Panc1 (cell line): Measurements from ENCODE around the gene ZDBF2. TPM values are rescaled to one million over a fixed set of nuclear protein-coding genes. Genes with fewer than 3 reads are reported as not detected.

Experiments used
- ATAC-seq: fragments of 200-7000 bp; cut with Tn5 transposase; 2 replicates; pipeline ENCODE4 v1.9.1; 2020; ENCODE audit warnings: mild to moderate bottlenecking, moderate library complexity
- Bru-seq: library from RNA; stranded (reverse); fragments of 400-500 nt; gene quantifications from one replicate; lab custom pipeline; 2021; lab: Mats Ljungman, UMichigan
- BruChase-seq, 2 experiments: library from RNA; stranded (reverse); fragments of 400-500 nt; gene quantifications; one replicate each; lab custom pipeline; 2021; lab: Mats Ljungman, UMichigan
- BruUV-seq: library from RNA; stranded (reverse); fragments of 400-500 nt; replicated peaks from 2 replicates; lab custom pipeline; 2021; lab: Mats Ljungman, UMichigan
- CTCF ChIA-PET: fragments of 300-600 bp; sonication (Branson Sonifier 250); formaldehyde crosslinking; loops from one replicate; lab custom pipeline; 2022; ENCODE audit warnings: antibody characterized with exemption; lab: Charles Lee
- POLR2A ChIA-PET: fragments of 300-600 bp; sonication (Branson Sonifier 250); formaldehyde crosslinking; loops from one replicate; lab custom pipeline; 2022; ENCODE audit warnings: antibody characterized with exemption; lab: Charles Lee
- DNase-seq: peaks from one replicate; pipeline ENCODE4 v3.0.0-alpha.2; 2010; ENCODE audit warnings: low read depth, low spot score
- H3K27ac ChIP-seq: 2 replicates; pipeline ENCODE4 v1.5.1; 2011; ENCODE audit warnings: mild to moderate bottlenecking, low read length, inconsistent platforms
- H3K27me3 ChIP-seq: fragments of 200-500 bp; sonication (Bioruptor generic); 2 replicates; pipeline ENCODE4 v1.6.0; 2014; ENCODE audit warnings: low read length, inconsistent platforms; ENCODE audit not compliant: control insufficient read depth, insufficient read depth
- H3K36me3 ChIP-seq: fragments of 200-500 bp; sonication (Bioruptor generic); 2 replicates; pipeline ENCODE4 v1.5.1; 2014; ENCODE audit warnings: inconsistent platforms, mild to moderate bottlenecking, low read length, moderate library complexity; ENCODE audit not compliant: control insufficient read depth, insufficient read depth
- H3K4me1 ChIP-seq: 2 replicates; pipeline ENCODE4 v1.5.1; 2011; ENCODE audit warnings: inconsistent platforms, mild to moderate bottlenecking, low read length, moderate library complexity; ENCODE audit not compliant: control insufficient read depth, insufficient read depth
- H3K4me3 ChIP-seq, 2 experiments: 2 replicates each; pipeline ENCODE4 v1.5.1; 2011 to 2012; ENCODE audit warnings: low read depth in 2 of 2, low read length in 2 of 2, mild to moderate bottlenecking in 2 of 2, inconsistent platforms in 1 of 2, moderate library complexity in 1 of 2
- H3K9me3 ChIP-seq: fragments of 200-500 bp; sonication (Bioruptor generic); 2 replicates; pipeline ENCODE4 v1.5.1; 2014; ENCODE audit warnings: low read depth, mild to moderate bottlenecking, inconsistent platforms, low read length, moderate library complexity; ENCODE audit not compliant: control insufficient read depth, insufficient read depth
- CTCF ChIP-seq: fragments of 450-650 bp; IDR thresholded peaks from 2 replicates; pipeline ENCODE4 v1.5.1; 2017; ENCODE audit warnings: mild to moderate bottlenecking
- POLR2AphosphoS5 ChIP-seq: IDR thresholded peaks from 2 replicates; pipeline ENCODE4 v1.6.1; 2012; ENCODE audit warnings: mild to moderate bottlenecking, low read depth, low read length, moderate library complexity
- REST ChIP-seq, 2 experiments: IDR thresholded peaks; 2 replicates each; pipeline ENCODE4 v1.6.1; 2011 to 2012; ENCODE audit warnings: low read depth in 2 of 2, control low read depth in 1 of 2, low read length in 1 of 2, mild to moderate bottlenecking in 1 of 2, moderate library complexity in 1 of 2; ENCODE audit not compliant: insufficient read depth in 1 of 2
- SIN3A ChIP-seq: IDR thresholded peaks from 2 replicates; pipeline ENCODE4 v1.6.1; 2012; ENCODE audit warnings: low read depth, mild to moderate bottlenecking, low read length, moderate library complexity, borderline replicate concordance; ENCODE audit not compliant: insufficient read depth
- TCF7L2 ChIP-seq: IDR thresholded peaks from 2 replicates; pipeline ENCODE4 v1.6.1; 2011; ENCODE audit warnings: mild to moderate bottlenecking, low read depth, low read length, inconsistent platforms
- in situ Hi-C: cut with HindIII; loops from 2 replicates; pipeline ENCODE4 v1.10.0; 2016; ENCODE audit warnings: low sequenced_read_pairs, low pct_unique_long_range_greater_than_20kb
- intact Hi-C: fragments of 100-400 bp; cut with micrococcal nuclease; formaldehyde crosslinking; loops from one replicate; pipeline ENCODE4 v1.10.0; 2022; ENCODE audit not compliant: unreplicated experiment
- long read RNA-seq: library from polyadenylated mRNA; unstranded; transcript quantifications from one replicate; pipeline ENCODE4 v2.0.0, GENCODE V29; 2021; ENCODE audit not compliant: unreplicated experiment
- polyA plus RNA-seq: library from polyadenylated mRNA; unstranded; fragments of >200 nt; gene quantifications from one replicate; pipeline ENCODE4 v1.2.1, GENCODE V29; 2012; ENCODE audit warnings: missing spikeins; ENCODE audit not compliant: insufficient read length
- total RNA-seq: library from RNA; stranded (reverse); gene quantifications from one replicate; pipeline ENCODE4 v1.2.1, GENCODE V29; 2021; ENCODE audit not compliant: unreplicated experiment

Gene ZDBF2
- total RNA-seq (4.2 TPM), Bru-seq, nascent RNA (percentile 52 among the genes with signal in this experiment), BruChase-seq, experiment 1, labeled RNA remaining after a 2-hour chase (percentile 59 among the genes with signal in this experiment), BruChase-seq, experiment 2, labeled RNA remaining after a 6-hour chase (percentile 59 among the genes with signal in this experiment)
- 0.75 TPM for polyA plus RNA-seq
- long read RNA-seq, partial matches to known transcripts = 0 of 2 reads
- long read RNA-seq, other reads (novel, unspliced or antisense) = 2 of 2 reads

GRCh38 chr2:206274434-206275311 lies at the start of gene ZDBF2:
TSS of gene ZDBF2 (plus strand) at chr2:206274663. CDS start at chr2:206281850, 7,187 bp downstream.
- in situ Hi-C loops (no loop called here), intact Hi-C loops (no loop called here)
- Histone ChIP-seq H3K4me3 (peak within 1 kb of the TSS; percentile 55 to 60), H3K9me3 (no peaks in the 10 kb centered on the region), H3K4me1 (no peaks in the 10 kb centered on the region), H3K27me3 (peaks cover 12% of the 10 kb centered on the region), H3K36me3 (no peaks in the 10 kb centered on the region; the same call in 1 of the 2 replicates), H3K27ac (peak within 1 kb of the TSS; percentile 21; the same call in 1 of the 2 replicates)
- ChIA-PET CTCF (no interaction called here), POLR2A (interaction anchor here (0.6 kb wide), 1 partner anchor 1472 kb away, joined by 3 read pairs; no protein-coding TSS in a partner anchor)
- DNase-seq = no peak
- BruUV-seq = no TSS peak
- ATAC-seq = peak; percentile 90
- no peak for TF ChIP-seq TCF7L2
- no peak for TF ChIP-seq POLR2AphosphoS5
- no peak for TF ChIP-seq REST (IDR thresholded peaks at IDR 0.05; ENCODE audit: insufficient read depth in 1 of 2, low read depth in 2 of 2, low read length in 1 of 2)
- TF ChIP-seq CTCF = no peak
- no peak for TF ChIP-seq SIN3A

GRCh38 chr2:206225435-206226232 lies 48.8 kb upstream of the ZDBF2 start:
- in situ Hi-C loops = no loop called here
- ChIA-PET POLR2A (no interaction called here), CTCF (no interaction called here)

More at GRCh38 chr2:206225435-206226232, 48.8 kb upstream of the ZDBF2 start:
- no peak for TF ChIP-seq CTCF
- no peak for TF ChIP-seq REST (IDR thresholded peaks at IDR 0.05; ENCODE audit: insufficient read depth in 1 of 2, low read depth in 2 of 2, low read length in 1 of 2)
- TF ChIP-seq SIN3A = no peak
- TF ChIP-seq TCF7L2 = no peak
- TF ChIP-seq POLR2AphosphoS5 = no peak
- H3K4me3 ChIP-seq = no peak overlapping the region
- no TSS peak for BruUV-seq
- peaks cover 2% of the 10 kb centered on the region for H3K27me3 ChIP-seq
- intact Hi-C loops = loop anchor here (1.0 kb wide), 1 partner anchor 13 kb away; no protein-coding TSS in a partner anchor
- DNase-seq (no peak), ATAC-seq (no peak)
- H3K27ac ChIP-seq = no peak overlapping the region
- H3K36me3 ChIP-seq = no peaks in the 10 kb centered on the region
- no peaks in the 10 kb centered on the region for H3K4me1 ChIP-seq
- no peaks in the 10 kb centered on the region for H3K9me3 ChIP-seq
